GM21619 (cell line): ENCODE data around the gene CIART.

Source experiments
- ATAC-seq: cut with Tn5 transposase; IDR thresholded peaks from one replicate; pipeline ENCODE4 v1.9.1; 2021; ENCODE audit not compliant: unreplicated experiment

CIART gene

GRCh38 chr1:150261367-150261766 lies 21.0 kb upstream of the CIART start:
- no peak for ATAC-seq

- ATAC-seq, result no peak
Measured at GRCh38 chr1:150262388-150263320, 19.7 kb upstream of the CIART start.

- ATAC-seq, result no peak
Measured at GRCh38 chr1:150263549-150263948, 18.8 kb upstream of the CIART start.

DNA sequence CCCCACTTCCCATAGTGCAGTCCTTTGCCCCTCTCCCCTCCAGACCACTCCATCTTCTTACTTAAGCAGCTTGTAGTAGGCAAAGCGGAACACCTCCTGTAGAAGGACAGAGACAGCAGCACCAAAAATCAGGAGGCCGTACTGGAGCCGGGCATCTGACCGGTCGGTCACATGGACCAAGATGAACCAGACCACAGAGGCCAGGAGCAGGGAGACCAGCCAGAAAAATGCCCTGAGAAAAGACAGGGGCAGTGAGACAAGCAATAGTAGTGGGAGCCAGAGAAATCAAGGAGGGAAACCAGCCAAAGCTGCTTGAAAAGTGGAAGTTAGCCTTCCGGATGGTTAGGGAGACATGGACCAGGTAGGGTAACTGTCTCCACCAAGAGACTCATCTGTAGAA lies 14.5 kb upstream of the CIART start:
- no peak for ATAC-seq

GRCh38 chr1:150268340-150268704 lies 14.0 kb upstream of the CIART start:
- ATAC-seq, result no peak

- ATAC-seq, result peak; percentile 85
Measured at GRCh38 chr1:150268705-150269403, 13.5 kb upstream of the CIART start, which contains the start of gene APH1A. Gene APH1A, minus strand, starts transcription at chr1:150269016. Its CDS starts 206 bp downstream, at chr1:150268810.

DNA sequence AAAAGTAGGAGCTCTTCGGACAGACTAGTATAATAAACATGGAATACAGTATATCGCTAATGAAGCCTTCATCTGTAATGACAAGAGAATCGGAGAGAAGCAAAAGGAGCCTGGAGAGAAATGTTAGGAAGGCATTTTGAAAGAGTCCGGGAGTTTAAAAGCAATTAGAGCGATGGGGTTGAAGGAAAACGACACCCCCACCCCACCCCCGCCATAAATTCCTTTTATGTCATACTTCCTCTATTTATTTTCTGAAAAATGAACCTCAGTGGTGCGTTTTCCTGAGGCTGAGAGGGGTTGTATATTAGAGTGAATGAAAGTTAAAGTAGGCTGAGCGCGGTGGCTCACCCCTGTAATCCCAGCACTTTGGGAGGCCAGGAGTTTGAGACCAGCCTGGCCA lies 12.9 kb upstream of the CIART start:
- ATAC-seq, result no peak

DNA sequence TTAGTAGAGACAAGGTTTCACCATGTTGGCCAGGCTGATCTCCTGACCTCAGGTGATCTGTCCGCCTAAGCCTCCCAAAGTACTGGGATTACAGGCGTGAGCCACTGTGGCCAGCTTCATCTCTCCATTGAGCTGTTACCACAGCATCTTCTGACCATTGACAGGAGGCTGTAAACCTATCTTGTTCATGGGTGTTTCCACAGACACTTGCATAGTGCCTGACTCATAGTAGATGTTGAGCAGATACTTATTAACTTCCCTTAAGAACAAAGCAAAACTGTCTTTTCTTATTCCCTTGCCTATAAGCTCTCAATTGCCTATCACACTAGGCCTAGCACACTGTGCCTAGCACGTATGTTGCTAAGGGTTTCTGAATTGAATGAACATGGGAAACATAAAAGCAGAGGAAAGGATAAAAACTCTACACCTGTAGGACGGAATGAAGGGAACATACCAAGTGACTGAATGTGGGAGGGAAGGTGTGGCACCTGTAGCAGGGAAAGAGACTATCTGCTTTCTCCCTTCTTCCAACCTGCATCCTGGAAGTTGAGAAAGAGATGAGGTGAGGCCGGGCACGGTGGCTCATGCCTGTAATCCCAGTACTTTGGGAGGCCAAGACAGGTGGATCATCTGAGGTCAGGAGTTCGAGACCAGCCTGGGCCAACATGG lies 10.9 kb upstream of the CIART start:
- ATAC-seq, result no peak

DNA sequence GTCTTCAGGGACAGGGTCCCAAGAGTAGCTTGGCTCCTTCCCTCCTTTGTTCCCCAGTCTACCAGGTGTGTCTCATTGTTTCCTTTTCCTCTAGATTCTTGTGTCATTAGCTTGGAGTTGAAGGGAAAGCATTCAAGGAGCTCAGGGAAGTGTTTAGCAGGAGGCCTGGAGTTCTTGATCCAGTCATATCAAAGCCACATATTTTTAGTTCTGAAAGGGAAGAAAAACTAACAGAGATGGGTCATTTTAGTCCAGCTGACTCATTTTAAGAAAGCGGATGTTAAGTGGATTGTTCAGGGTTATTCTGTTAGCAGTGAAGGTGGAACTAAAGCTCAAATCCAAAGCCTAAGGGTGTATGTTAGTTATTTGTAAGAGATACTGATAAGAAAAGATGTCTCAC lies 9.0 kb upstream of the CIART start:
- ATAC-seq, result no peak

GRCh38 chr1:150280138-150280707 lies 2.1 kb upstream of the CIART start:
- no peak for ATAC-seq

GRCh38 chr1:150281221-150281757 lies 1.1 kb upstream of the CIART start:
- ATAC-seq, result peak; percentile 45

- ATAC-seq, result no peak
Measured at GRCh38 chr1:150282558-150282958, 204 bp downstream of the CIART start.

GRCh38 chr1:150283260-150283659 lies 906 bp downstream of the CIART start:
- ATAC-seq, result no peak

- ATAC-seq, result no peak
Measured at GRCh38 chr1:150288382-150288781, 6.0 kb downstream of the CIART start.

DNA sequence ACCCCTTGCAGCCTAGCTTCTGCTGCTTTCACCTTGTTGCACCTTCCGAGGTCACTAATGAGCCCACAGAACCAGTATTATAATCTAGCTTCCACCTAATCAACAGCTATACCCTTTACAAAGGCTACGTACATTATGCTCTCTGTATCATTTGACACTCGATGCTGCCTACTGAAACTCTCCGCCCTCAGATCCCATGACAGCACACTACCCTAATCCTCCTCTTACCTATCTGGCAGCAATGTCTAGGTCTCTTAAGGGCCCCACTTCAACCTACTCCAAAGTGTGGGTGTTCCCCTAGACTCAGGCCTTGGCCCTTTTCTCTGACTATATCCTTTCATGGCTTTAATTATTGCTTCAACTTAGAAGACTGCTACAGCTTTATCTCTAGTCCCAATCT lies 6.5 kb downstream of the CIART start:
- ATAC-seq, result no peak

- peak; percentile 99 for ATAC-seq
Measured at GRCh38 chr1:150293433-150294253, 11.3 kb downstream of the CIART start, which contains the start of gene MRPS21. Gene MRPS21, plus strand, starts transcription at chr1:150293861. Its CDS starts 506 bp downstream, at chr1:150294367.

DNA sequence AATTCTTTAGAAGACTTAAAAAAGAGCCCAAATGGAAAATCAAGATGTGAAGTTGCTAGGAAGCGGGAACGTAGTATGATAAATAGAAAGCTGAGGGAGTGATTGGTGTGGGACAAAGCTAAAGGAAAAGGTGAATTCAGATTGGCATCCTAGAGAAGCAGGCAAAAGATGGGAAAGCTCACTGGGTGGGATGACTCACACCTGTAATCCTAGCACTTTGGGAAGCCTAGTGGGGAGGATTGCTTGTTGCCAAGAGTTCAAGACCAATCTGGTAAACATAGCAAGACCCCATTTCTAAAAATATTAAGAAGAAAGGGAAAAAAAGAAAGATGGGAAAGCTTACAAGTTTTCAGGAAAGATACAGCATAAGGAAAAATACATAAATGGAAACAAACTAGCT lies 13.1 kb downstream of the CIART start:
- ATAC-seq, result no peak

DNA sequence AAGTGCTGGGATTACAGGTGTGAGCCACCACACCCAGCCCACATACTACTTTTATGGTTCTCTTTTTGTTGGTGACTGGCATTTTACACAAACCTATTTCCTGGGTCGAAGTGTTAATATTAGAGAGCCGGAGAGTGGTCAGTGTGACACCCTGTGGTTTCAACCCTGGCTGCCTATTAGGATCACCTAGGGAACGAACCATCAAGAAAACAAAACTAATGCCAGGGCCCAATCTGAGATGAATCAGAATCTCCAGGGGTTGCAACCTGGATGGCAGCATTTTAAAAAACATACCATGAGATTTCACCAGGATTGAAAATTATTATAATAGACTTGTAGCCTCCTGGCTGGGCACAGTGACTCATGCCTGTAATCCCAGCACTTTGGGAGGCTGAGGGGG lies 17.4 kb downstream of the CIART start:
- no peak for ATAC-seq

- ATAC-seq, result no peak
Measured at GRCh38 chr1:150302338-150302737, 20.0 kb downstream of the CIART start.

DNA sequence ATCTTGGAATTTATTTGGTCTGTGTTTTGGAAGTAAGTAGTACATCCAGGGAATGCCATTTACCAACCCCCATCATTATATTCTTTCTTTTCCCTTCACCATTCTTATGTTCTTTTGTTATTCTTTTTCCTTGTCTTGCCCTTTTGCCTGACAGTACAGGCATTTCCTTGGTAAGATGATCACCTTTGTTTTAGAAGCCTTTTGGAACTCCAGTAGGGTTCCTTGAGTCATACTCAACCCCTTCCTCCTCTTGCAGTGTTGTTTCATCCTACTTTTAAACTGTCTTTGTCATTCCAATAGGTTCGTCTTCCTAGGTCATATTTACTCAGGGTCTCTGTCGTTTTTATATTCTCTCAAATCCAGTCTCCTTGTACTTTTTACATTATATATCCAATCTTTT lies 20.5 kb downstream of the CIART start:
- ATAC-seq, result no peak
